Hematopoietic multipotent progenitor cell (in vitro differentiated cells): ENCODE measurements around the gene RELN. TPM values are rescaled to one million over a fixed set of nuclear protein-coding genes. Genes with fewer than 3 reads are reported as not detected.
"Not testable (repeated sequence)": the region's sequence is repeated elsewhere in the genome, so short reads cannot be mapped to it uniquely, and the experiment has no call there.

ENCODE experiments used
- DNase-seq, 3 donors: peaks; one replicate each; pipeline ENCODE4 v3.0.0-alpha.2; 2011 to 2015; ENCODE audit warnings: low read depth in 2 of 3, low spot score in 2 of 3
- total RNA-seq: library from RNA; depleted of rRNA; stranded (reverse); fragments of >200 nt; gene quantifications from one replicate; pipeline ENCODE4 v1.2.3, GENCODE V29; 2012

The RELN gene
- total RNA-seq, 1 donor: not detected

GRCh38 chr7:103533761-103534160 is 455.7 kb downstream of the RELN start:
- DNase-seq: no peak

GRCh38 chr7:103532955-103533354 is 456.5 kb downstream of the RELN start:
- DNase-seq: no peak

- DNase-seq: no peak
Measured at GRCh38 chr7:103528152-103528551, 461.3 kb downstream of the RELN start.

- no peak for DNase-seq
Measured at GRCh38 chr7:103525937-103526336, 463.5 kb downstream of the RELN start.

- DNase-seq: peak in 2 of 3 donors; percentile 9 to 27
Measured at GRCh38 chr7:103524042-103524907, 465.2 kb downstream of the RELN start.

- DNase-seq: no peak
Measured at GRCh38 chr7:103521937-103522336, 467.5 kb downstream of the RELN start.

- no peak for DNase-seq
Measured at GRCh38 chr7:103504505-103505135, 484.8 kb downstream of the RELN start.

GRCh38 chr7:103501206-103501605 is 488.3 kb downstream of the RELN start:
- no peak for DNase-seq

GRCh38 chr7:103499976-103500375 is 489.5 kb downstream of the RELN start:
- no peak for DNase-seq

GRCh38 chr7:103487419-103487818 is 502.0 kb downstream of the RELN start:
- no peak for DNase-seq

- not testable (repeated sequence) for DNase-seq
Measured at GRCh38 chr7:103486873-103487272, 502.6 kb downstream of the RELN start.

GRCh38 chr7:103480771-103481170 is 508.7 kb downstream of the RELN start:
- DNase-seq: no peak

GRCh38 chr7:103474956-103475355 is 514.5 kb downstream of the RELN start:
- no peak for DNase-seq

- no peak for DNase-seq
Measured at GRCh38 chr7:103469095-103469948, 520.1 kb downstream of the RELN start.

GRCh38 chr7:103466814-103467213 is 522.6 kb downstream of the RELN start:
- DNase-seq: no peak

GRCh38 chr7:103462358-103462757 is 527.1 kb downstream of the RELN start:
- DNase-seq: no peak

GRCh38 chr7:103447073-103447960 is 542.1 kb downstream of the RELN start:
- DNase-seq: peak in 2 of 3 donors; percentile 46 to 68

- peak in 2 of 3 donors; percentile 8 to 10 for DNase-seq
Measured at GRCh38 chr7:103446049-103446520, 543.4 kb downstream of the RELN start, which contains the start of gene SLC26A5. SLC26A5 (minus strand) TSS chr7:103446207; CDS start chr7:103421514, 24,693 bp downstream.

GRCh38 chr7:103445228-103446048 is 544.0 kb downstream of the RELN start:
- peak in 2 of 3 donors; percentile 21 to 22 for DNase-seq
